Measurements from ENCODE around the gene DCDC2B. TPM values are rescaled to one million over a fixed set of nuclear protein-coding genes. Genes with fewer than 3 reads are reported as not detected.

Gene DCDC2B
- total RNA-seq, 1 experiment from 2014 or later: not detected

GRCh38 chr1:32197074-32197473 is 11.8 kb upstream of the DCDC2B start:
- intact Hi-C loops (cut with micrococcal nuclease; ENCODE audit: unreplicated experiment): no loop called here
- no peaks in the 10 kb centered on the region for H3K27me3 Mint-ChIP-seq (ENCODE audit: unreplicated experiment)
- BruUV-seq (replicated peaks): no TSS peak
- CTCF ChIA-PET: interaction anchor here (0.7 to 1.0 kb wide), 2 partner anchors 9 to 36 kb away, joined by 3 read pairs; partner anchors contain the start of gene IQCC
- no peak for TF ChIP-seq CTCF (IDR thresholded peaks at IDR 0.05; ENCODE audit: unreplicated experiment)
- peaks cover 81% of the 10 kb centered on the region for H3K36me3 Mint-ChIP-seq (ENCODE audit: insufficient read depth, unreplicated experiment)
- H3K4me3 Mint-ChIP-seq (ENCODE audit: low read depth, unreplicated experiment): no peak overlapping the region
- H3K4me1 Mint-ChIP-seq (ENCODE audit: low read depth, unreplicated experiment): peaks cover 16% of the 10 kb centered on the region
- no peak for DNase-seq
- H3K27ac Mint-ChIP-seq (ENCODE audit: unreplicated experiment): no peak overlapping the region
- no peaks in the 10 kb centered on the region for H3K9me3 Mint-ChIP-seq (ENCODE audit: low read depth, unreplicated experiment)

GRCh38 chr1:32197837-32198236 is 11.1 kb upstream of the DCDC2B start:
- H3K36me3 Mint-ChIP-seq (ENCODE audit: insufficient read depth, unreplicated experiment): peaks cover 75% of the 10 kb centered on the region
- intact Hi-C loops (cut with micrococcal nuclease; ENCODE audit: unreplicated experiment): no loop called here
- no TSS peak for BruUV-seq (replicated peaks)
- H3K4me1 Mint-ChIP-seq (ENCODE audit: low read depth, unreplicated experiment): peaks cover 16% of the 10 kb centered on the region
- no peak for DNase-seq
- no peak for TF ChIP-seq CTCF (IDR thresholded peaks at IDR 0.05; ENCODE audit: unreplicated experiment)
- H3K4me3 Mint-ChIP-seq (ENCODE audit: low read depth, unreplicated experiment): no peak overlapping the region
- H3K9me3 Mint-ChIP-seq (ENCODE audit: low read depth, unreplicated experiment): no peaks in the 10 kb centered on the region
- H3K27ac Mint-ChIP-seq (ENCODE audit: unreplicated experiment): no peak overlapping the region
- no peaks in the 10 kb centered on the region for H3K27me3 Mint-ChIP-seq (ENCODE audit: unreplicated experiment)
- CTCF ChIA-PET: interaction anchor here (1.0 kb wide), 1 partner anchor 36 kb away, joined by 3 read pairs; no protein-coding TSS in a partner anchor

- BruUV-seq (replicated peaks): no TSS peak
Observed at GRCh38 chr1:32198237-32199042, 10.4 kb upstream of the DCDC2B start.

GRCh38 chr1:32199043-32199716 is 9.7 kb upstream of the DCDC2B start:
- Mint-ChIP-seq H3K27ac (ENCODE audit: unreplicated experiment) (no peak overlapping the region), H3K27me3 (ENCODE audit: unreplicated experiment) (no peaks in the 10 kb centered on the region), H3K4me3 (ENCODE audit: low read depth, unreplicated experiment) (no peak overlapping the region), H3K4me1 (ENCODE audit: low read depth, unreplicated experiment) (peaks cover 16% of the 10 kb centered on the region), H3K9me3 (ENCODE audit: low read depth, unreplicated experiment) (no peaks in the 10 kb centered on the region), H3K36me3 (ENCODE audit: insufficient read depth, unreplicated experiment) (peaks cover 66% of the 10 kb centered on the region)
- no peak for DNase-seq
- CTCF ChIA-PET: interaction anchor here (0.5 to 0.6 kb wide), 3 partner anchors 75 to 201 kb away, joined by 3 to 4 read pairs (median 3); no protein-coding TSS in a partner anchor
- intact Hi-C loops (cut with micrococcal nuclease; ENCODE audit: unreplicated experiment): no loop called here
- no TSS peak for BruUV-seq (replicated peaks)
- no peak for TF ChIP-seq CTCF (IDR thresholded peaks at IDR 0.05; ENCODE audit: unreplicated experiment)

More at GRCh38 chr1:32198237-32199042, 10.4 kb upstream of the DCDC2B start:
- Mint-ChIP-seq H3K36me3 (ENCODE audit: insufficient read depth, unreplicated experiment) (peaks cover 71% of the 10 kb centered on the region), H3K4me1 (ENCODE audit: low read depth, unreplicated experiment) (peaks cover 16% of the 10 kb centered on the region), H3K27ac (ENCODE audit: unreplicated experiment) (no peak overlapping the region), H3K9me3 (ENCODE audit: low read depth, unreplicated experiment) (no peaks in the 10 kb centered on the region), H3K4me3 (ENCODE audit: low read depth, unreplicated experiment) (no peak overlapping the region), H3K27me3 (ENCODE audit: unreplicated experiment) (no peaks in the 10 kb centered on the region)
- no peak for DNase-seq
- CTCF ChIA-PET: interaction anchor here (0.5 kb wide), 1 partner anchor 201 kb away, joined by 3 read pairs; no protein-coding TSS in a partner anchor
- TF ChIP-seq CTCF (IDR thresholded peaks at IDR 0.05; ENCODE audit: unreplicated experiment): no peak
- intact Hi-C loops (cut with micrococcal nuclease; ENCODE audit: unreplicated experiment): no loop called here

Measured in Calu3 (cell line).